GM12878 (cell line): ENCODE data around the gene ATF2. TPM values are rescaled to one million over a fixed set of nuclear protein-coding genes. Genes with fewer than 3 reads are reported as not detected.

ENCODE experiments used
- ATAC-seq: fragments of 200-7000 bp; cut with Tn5 transposase; 3 replicates; pipeline ENCODE4 v1.9.1; 2020; ENCODE audit warnings: mild to moderate bottlenecking, moderate library complexity
- BruUV-seq: library from RNA; stranded (reverse); fragments of 400-500 nt; replicated peaks from 2 replicates; lab custom pipeline; 2021; lab: Mats Ljungman, UMichigan
- CTCF ChIA-PET: fragments of 300-600 bp; sonication (Branson Sonifier 250); formaldehyde crosslinking; extraction: SDS; loops from one replicate; lab custom pipeline; 2021; ENCODE audit warnings: inconsistent platforms; lab: Yijun Ruan, JAX
- POLR2A ChIA-PET: fragments of 350-600 bp; formaldehyde crosslinking; extraction: SDS; loops from one replicate; lab custom pipeline; 2021; ENCODE audit warnings: inconsistent platforms; lab: Charles Lee
- RAD21 ChIA-PET: fragments of 300-600 bp; sonication (Branson Sonifier 250); formaldehyde crosslinking; loops from one replicate; lab custom pipeline; 2023; ENCODE audit warnings: antibody characterized with exemption; ENCODE audit not compliant: unreplicated experiment; lab: Charles Lee
- SMC1A ChIA-PET: fragments of 300-600 bp; sonication (Branson Sonifier 250); formaldehyde crosslinking; loops from one replicate; lab custom pipeline; 2023; ENCODE audit not compliant: unreplicated experiment, uncharacterized antibody; lab: Charles Lee
- DNase-seq: peaks from one replicate; pipeline ENCODE4 v3.0.0-alpha.2; 2011; ENCODE audit warnings: low read depth, low spot score
- FAIRE-seq: peaks from 3 replicates; lab custom pipeline; 2011; peaks lifted over from hg19 to GRCh38; lab: Jason Lieb, UNC
- H2AFZ ChIP-seq: 2 replicates; pipeline ENCODE4 v1.6.0; 2011; ENCODE audit warnings: low read depth, low read length, control low read depth; ENCODE audit not compliant: control insufficient read depth
- H3K27ac ChIP-seq: 2 replicates; pipeline ENCODE4 v1.5.1; 2011; ENCODE audit warnings: control low read depth; ENCODE audit not compliant: control insufficient read depth, insufficient read depth
- H3K27me3 ChIP-seq, 2 experiments: replicated peaks in 1 of 2; 2 replicates each; pipeline versions ENCODE4 v1.6.0 to v1.6.1; 2011; ENCODE audit warnings: low read length in 1 of 2; ENCODE audit not compliant: control insufficient read depth in 2 of 2, insufficient read depth in 2 of 2
- H3K36me3 ChIP-seq, 2 experiments: 2 replicates each; pipeline ENCODE4 v1.5.1; 2011; ENCODE audit warnings: low read length in 1 of 2; ENCODE audit not compliant: control insufficient read depth in 2 of 2, insufficient read depth in 2 of 2
- H3K4me1 ChIP-seq: 2 replicates; pipeline ENCODE4 v1.6.1; 2011; ENCODE audit warnings: mild to moderate bottlenecking, low read length, moderate library complexity, mixed read lengths; ENCODE audit not compliant: control insufficient read depth, insufficient read depth
- H3K4me2 ChIP-seq: 2 replicates; pipeline ENCODE4 v1.6.0; 2011; ENCODE audit warnings: control low read depth; ENCODE audit not compliant: control insufficient read depth, insufficient read depth
- H3K4me3 ChIP-seq: fragments of 200-600 bp; sonication (generic); 2 replicates; pipeline ENCODE4 v1.5.1; 2016
- H3K79me2 ChIP-seq: 2 replicates; pipeline ENCODE4 v1.6.0; 2011; ENCODE audit warnings: low read length; ENCODE audit not compliant: control insufficient read depth, insufficient read depth
- H3K9ac ChIP-seq: 2 replicates; pipeline ENCODE4 v1.8.0; 2011; ENCODE audit warnings: low read length, control low read depth, mixed read lengths; ENCODE audit not compliant: control insufficient read depth, insufficient read depth
- H3K9me3 ChIP-seq: replicated peaks from 3 replicates; pipeline ENCODE4 v1.5.1; 2011; ENCODE audit warnings: mild to moderate bottlenecking, low read length; ENCODE audit not compliant: control insufficient read depth, insufficient read depth
- H4K20me1 ChIP-seq: 2 replicates; pipeline ENCODE4 v1.6.0; 2011; ENCODE audit not compliant: control insufficient read depth, insufficient read depth
- ATF2 ChIP-seq: IDR thresholded peaks from 2 replicates; pipeline ENCODE4 v1.6.1; 2012; ENCODE audit warnings: low read length, inconsistent platforms
- CHD4 ChIP-seq: fragments of 200-600 bp; sonication (generic); IDR thresholded peaks from 2 replicates; pipeline ENCODE4 v1.6.1; 2016; ENCODE audit warnings: mild to moderate bottlenecking
- CREM ChIP-seq: IDR thresholded peaks from 2 replicates; pipeline ENCODE4 v1.6.1; 2014; ENCODE audit warnings: antibody characterized with exemption, low read depth
- JUND ChIP-seq: IDR thresholded peaks from 2 replicates; pipeline ENCODE4 v1.6.1; 2012; ENCODE audit warnings: low read depth, mild to moderate bottlenecking, low read length, improper control_type of control experiment, moderate library complexity
- RAD21 ChIP-seq: IDR thresholded peaks from 2 replicates; pipeline ENCODE4 v1.6.1; 2011; ENCODE audit warnings: mild to moderate bottlenecking, low read depth, low read length, moderate library complexity; ENCODE audit not compliant: insufficient read depth
- RUNX3 ChIP-seq: IDR thresholded peaks from 2 replicates; pipeline ENCODE4 v1.6.1; 2012; ENCODE audit warnings: low read length, inconsistent platforms
- YBX1 ChIP-seq: fragments of 450-650 bp; IDR thresholded peaks from 2 replicates; pipeline ENCODE4 v1.6.1; 2016; ENCODE audit warnings: antibody characterized with exemption
- ZNF217 ChIP-seq: fragments of 450-650 bp; IDR thresholded peaks from 2 replicates; pipeline ENCODE4 v1.6.1; 2017; ENCODE audit warnings: antibody characterized with exemption, mild to moderate bottlenecking
- WGBS: methylation state at CpG from one replicate; pipeline ENCODE4 v1.1.6; 2016; ENCODE audit warnings: low lambda C conversion rate; ENCODE audit not compliant: insufficient replicate concordance, insufficient coverage; ENCODE audit errors: missing lambda C conversion rate; 5-methylcytosine and 5-hydroxymethylcytosine counted together
- in situ Hi-C: fragments of 300-500 bp; cut with MboI; formaldehyde crosslinking; loops from 9 replicates; pipeline ENCODE4 v1.14.3; 2018; ENCODE audit warnings: mixed read lengths
- intact Hi-C: fragments of 100-400 bp; cut with micrococcal nuclease; formaldehyde crosslinking; loops from one replicate; pipeline ENCODE4 v1.14.2; 2022; ENCODE audit not compliant: unreplicated experiment
- polyA plus RNA-seq, 11 experiments: library from polyadenylated mRNA; depleted of rRNA in 4 of 11; unstranded in 6 of 11; stranded (reverse) in 5 of 11; fragments of >200 nt; fragmentation: Nextera tagmentation in 4 of 11; fragmentation: Illumina TruSeq in 1 of 11; extraction: Ambion mirVana in 4 of 11; extraction: Trizol in 1 of 11; gene quantifications; 1 replicate in 1 of 11; 2 replicates in 10 of 11; pipeline versions ENCODE4 v1.2.1 to v1.2.3, GENCODE V29; 2011 to 2016; ENCODE audit warnings: inconsistent platforms in 2 of 11, missing spikeins in 2 of 11, low read depth in 1 of 11
- total RNA-seq, 4 experiments: library from RNA; depleted of rRNA in 3 of 4; stranded (reverse); fragments of >200 nt in 3 of 4; fragmentation: Illumina TruSeq in 1 of 4; extraction: Trizol in 1 of 4; gene quantifications; 2 replicates each; pipeline versions ENCODE4 v1.2.1 to v1.2.3, GENCODE V29; 2013 to 2021

The ATF2 gene
- total and polyA plus RNA-seq, 10 of the 15 experiments (the other 5 are each of a cell fraction or from before 2014, with no cell fraction given), result 10.3 to 78.0 (median 36.0) TPM

GRCh38 chr2:175143191-175143590 lies 24.8 kb downstream of the ATF2 start (continued):
- TF ChIP-seq ATF2 (no peak), YBX1 (no peak), RAD21 (no peak), CREM (no peak)

GRCh38 chr2:175140332-175140731 lies 27.7 kb downstream of the ATF2 start:
- H3K4me1 ChIP-seq, result peaks cover 14% of the 10 kb centered on the region
- ChIA-PET RAD21 (no interaction called here), CTCF (interaction anchor here (4.1 kb wide), 1 partner anchor 11 kb away, joined by 20 read pairs; no protein-coding TSS in a partner anchor), SMC1A (no interaction called here), POLR2A (interaction anchor here (0.5 to 1.4 kb wide), 2 partner anchors 9 to 46 kb away, joined by 4 to 5 read pairs; no protein-coding TSS in a partner anchor)
- H3K27ac ChIP-seq, result no peak overlapping the region
- DNase-seq (no peak), ATAC-seq (no peak), FAIRE-seq (no peak)
- no peak overlapping the region for H3K4me3 ChIP-seq
- peaks cover 2% of the 10 kb centered on the region in 2 experiments; a peak in 3 of 4 replicates for H3K36me3 ChIP-seq
- no TSS peak for BruUV-seq
- in situ Hi-C loops (no loop called here), intact Hi-C loops (no loop called here)
- no peaks in the 10 kb centered on the region for H3K27me3 ChIP-seq
- no peaks in the 10 kb centered on the region for H4K20me1 ChIP-seq
- no peak overlapping the region for H2AFZ ChIP-seq
- TF ChIP-seq ZNF217 (no peak), JUND (no peak), RUNX3 (no peak), CHD4 (no peak)
- no peak overlapping the region for H3K4me2 ChIP-seq
- 66% methylated on average over 2 of the region's 2 CpGs for WGBS
- peaks cover 55% of the 10 kb centered on the region for H3K79me2 ChIP-seq
- H3K9ac ChIP-seq, result no peak overlapping the region
- no peaks in the 10 kb centered on the region; the same call in 2 of the 3 replicates for H3K9me3 ChIP-seq
